Activated CD4-positive, alpha-beta T cell treated with anti-CD3 and anti-CD28 coated beads, Interleukin-2, amount 10 ng/mL, durations not matched to agents 7 days and 5 days (primary cell): ENCODE data around the gene NABP1. TPM values are rescaled to one million over a fixed set of nuclear protein-coding genes. Genes with fewer than 3 reads are reported as not detected.

ENCODE experiments used
- CTCF ChIA-PET: fragments of 350-600 bp; sonication (Branson Sonifier 250); formaldehyde crosslinking; loops from one replicate; lab custom pipeline; 2021; ENCODE audit warnings: antibody characterized with exemption; lab: Charles Lee
- POLR2A ChIA-PET: fragments of 350-600 bp; sonication (Branson Sonifier 250); formaldehyde crosslinking; loops from one replicate; lab custom pipeline; 2021; ENCODE audit warnings: antibody characterized with exemption; lab: Charles Lee
- DNase-seq: peaks from one replicate; pipeline ENCODE4 v3.0.0-alpha.2; 2020
- H3K27ac Mint-ChIP-seq: one replicate; pipeline ENCODE4 v1.8.0; 2021; ENCODE audit warnings: mild to moderate bottlenecking, moderate library complexity, mixed read lengths
- H3K27me3 Mint-ChIP-seq: one replicate; pipeline ENCODE4 v1.8.0; 2021; ENCODE audit warnings: mixed read lengths
- H3K36me3 Mint-ChIP-seq: one replicate; pipeline ENCODE4 v1.8.0; 2021; ENCODE audit warnings: low read depth, mixed read lengths
- H3K4me1 Mint-ChIP-seq: one replicate; pipeline ENCODE4 v1.8.0; 2021; ENCODE audit warnings: mixed read lengths
- H3K4me3 Mint-ChIP-seq: one replicate; pipeline ENCODE4 v1.8.0; 2021; ENCODE audit warnings: mild to moderate bottlenecking, moderate library complexity, mixed read lengths
- H3K9me3 Mint-ChIP-seq: one replicate; pipeline ENCODE4 v1.8.0; 2021; ENCODE audit warnings: mixed read lengths
- total RNA-seq, 2 experiments: library from RNA; stranded (reverse); gene quantifications; one replicate each; pipeline ENCODE4 v1.2.3, GENCODE V29; 2021

NABP1 gene
- total RNA-seq, 2 experiments from 2014 or later: 47.1 to 48.0 TPM

GRCh38 chr2:191653667-191654391 is 24.1 kb upstream of the NABP1 start:
- CTCF ChIA-PET: interaction anchor here (0.9 to 2.8 kb wide), 3 partner anchors 12 to 16 kb away, joined by 3 to 12 read pairs (median 3); no protein-coding TSS in a partner anchor
- no peak overlapping the region for H3K4me3 Mint-ChIP-seq
- peaks cover 10% of the 10 kb centered on the region for H3K9me3 Mint-ChIP-seq
- POLR2A ChIA-PET: no interaction called here
- H3K27me3 Mint-ChIP-seq: no peaks in the 10 kb centered on the region
- H3K27ac Mint-ChIP-seq: no peak overlapping the region
- peaks cover 14% of the 10 kb centered on the region for H3K4me1 Mint-ChIP-seq
- peaks cover 4% of the 10 kb centered on the region for H3K36me3 Mint-ChIP-seq
- no peak for DNase-seq

- DNase-seq: no peak
- CTCF ChIA-PET: no interaction called here
- no peak overlapping the region for H3K27ac Mint-ChIP-seq
- no peak overlapping the region for H3K4me3 Mint-ChIP-seq
- peaks cover 4% of the 10 kb centered on the region for H3K36me3 Mint-ChIP-seq
- peaks cover 9% of the 10 kb centered on the region for H3K4me1 Mint-ChIP-seq
- H3K9me3 Mint-ChIP-seq: peaks cover 10% of the 10 kb centered on the region
- POLR2A ChIA-PET: no interaction called here
- no peaks in the 10 kb centered on the region for H3K27me3 Mint-ChIP-seq
Measured at GRCh38 chr2:191656391-191656790, 21.5 kb upstream of the NABP1 start.

GRCh38 chr2:191656792-191657191 is 21.1 kb upstream of the NABP1 start:
- Mint-ChIP-seq H3K36me3 (peaks cover 4% of the 10 kb centered on the region), H3K4me3 (no peak overlapping the region), H3K9me3 (peaks cover 10% of the 10 kb centered on the region), H3K4me1 (peaks cover 9% of the 10 kb centered on the region), H3K27ac (no peak overlapping the region), H3K27me3 (no peaks in the 10 kb centered on the region)
- DNase-seq: no peak
- CTCF ChIA-PET: interaction anchor here (1.4 to 1.9 kb wide), 2 partner anchors 10 to 19 kb away, joined by 3 to 5 read pairs; no protein-coding TSS in a partner anchor
- POLR2A ChIA-PET: no interaction called here

- ChIA-PET POLR2A (no interaction called here), CTCF (interaction anchor here (0.7 to 1.9 kb wide), 4 partner anchors 9 to 20 kb away, joined by 3 to 5 read pairs (median 3); partner anchors contain the start of gene NABP1)
- Mint-ChIP-seq H3K27me3 (no peaks in the 10 kb centered on the region), H3K27ac (no peak overlapping the region), H3K36me3 (peaks cover 4% of the 10 kb centered on the region), H3K4me3 (no peak overlapping the region), H3K4me1 (peaks cover 9% of the 10 kb centered on the region), H3K9me3 (peaks cover 9% of the 10 kb centered on the region)
- no peak for DNase-seq
Measured at GRCh38 chr2:191657977-191658376, 20.0 kb upstream of the NABP1 start.

GRCh38 chr2:191659198-191659597 is 18.7 kb upstream of the NABP1 start:
- H3K36me3 Mint-ChIP-seq: peaks cover 2% of the 10 kb centered on the region
- peaks cover 9% of the 10 kb centered on the region for H3K4me1 Mint-ChIP-seq
- no peak overlapping the region for H3K27ac Mint-ChIP-seq
- DNase-seq: no peak
- POLR2A ChIA-PET: no interaction called here
- CTCF ChIA-PET: interaction anchor here (0.8 to 1.3 kb wide), 2 partner anchors 12 to 15 kb away, joined by 3 read pairs; no protein-coding TSS in a partner anchor
- H3K27me3 Mint-ChIP-seq: no peaks in the 10 kb centered on the region
- no peak overlapping the region for H3K4me3 Mint-ChIP-seq
- peaks cover 6% of the 10 kb centered on the region for H3K9me3 Mint-ChIP-seq

- Mint-ChIP-seq H3K27me3 (no peaks in the 10 kb centered on the region), H3K9me3 (peaks cover 15% of the 10 kb centered on the region), H3K27ac (no peak overlapping the region), H3K4me1 (peaks cover 21% of the 10 kb centered on the region), H3K36me3 (peaks cover 10% of the 10 kb centered on the region), H3K4me3 (no peak overlapping the region)
- ChIA-PET POLR2A (no interaction called here), CTCF (interaction anchor here (1.3 to 3.3 kb wide), 4 partner anchors 12 to 16 kb away, joined by 3 to 14 read pairs (median 4); partner anchors contain the start of gene NABP1)
- no peak for DNase-seq
Measured at GRCh38 chr2:191660575-191660974, 17.4 kb upstream of the NABP1 start.

GRCh38 chr2:191661097-191661924 is 16.6 kb upstream of the NABP1 start:
- Mint-ChIP-seq H3K4me3 (no peak overlapping the region), H3K4me1 (peaks cover 23% of the 10 kb centered on the region), H3K9me3 (peaks cover 15% of the 10 kb centered on the region), H3K36me3 (peaks cover 10% of the 10 kb centered on the region), H3K27me3 (no peaks in the 10 kb centered on the region), H3K27ac (no peak overlapping the region)
- DNase-seq: no peak
- CTCF ChIA-PET: interaction anchor here (1.4 to 3.3 kb wide), 3 partner anchors 12 to 15 kb away, joined by 3 to 14 read pairs (median 6); partner anchors contain the start of gene NABP1
- POLR2A ChIA-PET: no interaction called here

GRCh38 chr2:191664823-191665677 is 12.9 kb upstream of the NABP1 start:
- H3K27ac Mint-ChIP-seq: no peak overlapping the region
- no peak for DNase-seq
- H3K9me3 Mint-ChIP-seq: peaks cover 10% of the 10 kb centered on the region
- ChIA-PET CTCF (interaction anchor here (1.0 to 2.5 kb wide), 4 partner anchors 10 to 38 kb away, joined by 3 to 20 read pairs (median 4); partner anchors contain the start of gene NABP1), POLR2A (no interaction called here)
- H3K27me3 Mint-ChIP-seq: no peaks in the 10 kb centered on the region
- no peak overlapping the region for H3K4me3 Mint-ChIP-seq
- H3K4me1 Mint-ChIP-seq: peaks cover 22% of the 10 kb centered on the region
- H3K36me3 Mint-ChIP-seq: peaks cover 10% of the 10 kb centered on the region

- H3K27ac Mint-ChIP-seq: no peak overlapping the region
- CTCF ChIA-PET: interaction anchor here (1.0 to 2.5 kb wide), 4 partner anchors 9 to 40 kb away, joined by 3 to 20 read pairs (median 3); partner anchors contain the start of gene NABP1
- H3K9me3 Mint-ChIP-seq: peaks cover 10% of the 10 kb centered on the region
- H3K4me1 Mint-ChIP-seq: peaks cover 22% of the 10 kb centered on the region
- POLR2A ChIA-PET: no interaction called here
- H3K36me3 Mint-ChIP-seq: peaks cover 10% of the 10 kb centered on the region
- no peak overlapping the region for H3K4me3 Mint-ChIP-seq
- no peak for DNase-seq
- H3K27me3 Mint-ChIP-seq: no peaks in the 10 kb centered on the region
Measured at GRCh38 chr2:191666226-191666625, 11.7 kb upstream of the NABP1 start.

GRCh38 chr2:191666732-191667131 is 11.2 kb upstream of the NABP1 start:
- H3K4me1 Mint-ChIP-seq: peaks cover 22% of the 10 kb centered on the region
- peaks cover 10% of the 10 kb centered on the region for H3K9me3 Mint-ChIP-seq
- H3K27ac Mint-ChIP-seq: no peak overlapping the region
- H3K4me3 Mint-ChIP-seq: no peak overlapping the region
- H3K27me3 Mint-ChIP-seq: no peaks in the 10 kb centered on the region
- H3K36me3 Mint-ChIP-seq: peaks cover 10% of the 10 kb centered on the region
- CTCF ChIA-PET: interaction anchor here (1.0 to 2.5 kb wide), 4 partner anchors 9 to 40 kb away, joined by 3 to 20 read pairs (median 3); partner anchors contain the start of gene NABP1
- POLR2A ChIA-PET: interaction anchor here (0.5 kb wide), 1 partner anchor 27 kb away, joined by 4 read pairs; no protein-coding TSS in a partner anchor
- DNase-seq: no peak

GRCh38 chr2:191670076-191670475 is 7.9 kb upstream of the NABP1 start:
- no peak for DNase-seq
- no peak overlapping the region for H3K27ac Mint-ChIP-seq
- no peak overlapping the region for H3K4me3 Mint-ChIP-seq
- CTCF ChIA-PET: interaction anchor here (0.9 to 2.7 kb wide), 2 partner anchors 16 to 32 kb away, joined by 3 to 8 read pairs; no protein-coding TSS in a partner anchor
- H3K27me3 Mint-ChIP-seq: no peaks in the 10 kb centered on the region
- POLR2A ChIA-PET: no interaction called here
- peaks cover 8% of the 10 kb centered on the region for H3K36me3 Mint-ChIP-seq
- peaks cover 10% of the 10 kb centered on the region for H3K9me3 Mint-ChIP-seq
- H3K4me1 Mint-ChIP-seq: peaks cover 24% of the 10 kb centered on the region

GRCh38 chr2:191670787-191671186 is 7.1 kb upstream of the NABP1 start:
- DNase-seq: no peak
- ChIA-PET CTCF (no interaction called here), POLR2A (no interaction called here)
- Mint-ChIP-seq H3K4me1 (peaks cover 25% of the 10 kb centered on the region), H3K27me3 (no peaks in the 10 kb centered on the region), H3K4me3 (no peak overlapping the region), H3K36me3 (peaks cover 10% of the 10 kb centered on the region), H3K27ac (no peak overlapping the region), H3K9me3 (peaks cover 10% of the 10 kb centered on the region)
